Fibroblast of the aortic adventitia (primary cell): ENCODE measurements around the gene INMT. TPM values are rescaled to one million over a fixed set of nuclear protein-coding genes. Genes with fewer than 3 reads are reported as not detected.

Experiments
- DNase-seq: peaks from one replicate; pipeline ENCODE4 v3.0.0-alpha.2; 2010; ENCODE audit warnings: low read depth
- H3K4me3 ChIP-seq: 2 replicates; pipeline ENCODE4 v1.5.1; 2011; ENCODE audit warnings: low read depth, mild to moderate bottlenecking, control low read depth, low read length, moderate library complexity
- total RNA-seq: library from RNA; depleted of rRNA; stranded (reverse); fragments of >200 nt; gene quantifications from 2 replicates; pipeline ENCODE4 v1.2.3, GENCODE V29; 2012; ENCODE audit warnings: low replicate concordance
- TF ChIP-seq, protein P1 (sequence below): IDR thresholded peaks from 2 replicates; pipeline ENCODE4 v1.5.1; 2011; ENCODE audit warnings: mild to moderate bottlenecking, low read length, control low read depth, inconsistent platforms; ENCODE audit not compliant: insufficient read depth

The INMT gene
- total RNA-seq, 1 donor: 2.5 TPM

DNA sequence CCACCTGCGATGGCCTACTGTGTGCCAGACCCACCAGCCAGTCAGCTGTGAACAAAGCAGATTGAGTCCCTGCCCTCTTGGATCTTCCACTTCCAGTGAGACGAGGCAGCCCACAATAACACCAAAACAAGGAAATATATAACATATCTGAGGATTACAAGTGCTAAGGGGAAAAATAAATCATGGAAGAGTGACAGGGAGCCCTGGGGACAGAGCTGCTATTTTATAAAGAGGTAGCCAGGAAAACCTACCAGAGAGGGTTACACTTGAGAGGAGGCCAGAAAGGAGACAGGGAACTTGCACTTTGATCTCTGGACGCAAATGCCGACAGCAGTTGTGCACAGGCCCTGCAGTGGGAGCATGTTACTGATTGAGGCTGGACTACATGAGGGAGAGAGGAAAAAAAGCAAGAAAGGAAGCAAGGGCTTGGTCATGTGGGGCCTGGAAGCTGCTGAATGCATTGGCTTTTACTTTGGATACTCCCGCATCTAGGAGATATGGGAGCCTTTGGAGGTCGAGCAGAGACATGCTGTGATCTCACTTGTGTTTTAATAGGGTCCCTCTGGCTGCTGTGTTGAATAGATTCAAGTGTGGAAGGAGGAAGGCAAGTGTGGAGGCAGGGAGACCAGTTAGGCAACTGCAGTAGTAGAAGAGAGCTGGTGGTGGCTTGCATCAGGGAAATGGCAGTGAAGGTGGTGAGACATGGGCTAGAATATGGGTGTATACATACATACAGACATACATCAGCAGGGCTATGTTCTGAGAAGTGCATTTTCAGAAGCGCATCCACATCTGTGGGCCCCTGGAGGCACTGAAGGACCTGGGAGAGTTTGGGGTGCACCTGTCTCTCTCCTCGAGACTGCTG lies 45.5 kb downstream of the INMT start:
- no peak overlapping the region for H3K4me3 ChIP-seq
- DNase-seq: no peak
- TF ChIP-seq, protein P1, sequence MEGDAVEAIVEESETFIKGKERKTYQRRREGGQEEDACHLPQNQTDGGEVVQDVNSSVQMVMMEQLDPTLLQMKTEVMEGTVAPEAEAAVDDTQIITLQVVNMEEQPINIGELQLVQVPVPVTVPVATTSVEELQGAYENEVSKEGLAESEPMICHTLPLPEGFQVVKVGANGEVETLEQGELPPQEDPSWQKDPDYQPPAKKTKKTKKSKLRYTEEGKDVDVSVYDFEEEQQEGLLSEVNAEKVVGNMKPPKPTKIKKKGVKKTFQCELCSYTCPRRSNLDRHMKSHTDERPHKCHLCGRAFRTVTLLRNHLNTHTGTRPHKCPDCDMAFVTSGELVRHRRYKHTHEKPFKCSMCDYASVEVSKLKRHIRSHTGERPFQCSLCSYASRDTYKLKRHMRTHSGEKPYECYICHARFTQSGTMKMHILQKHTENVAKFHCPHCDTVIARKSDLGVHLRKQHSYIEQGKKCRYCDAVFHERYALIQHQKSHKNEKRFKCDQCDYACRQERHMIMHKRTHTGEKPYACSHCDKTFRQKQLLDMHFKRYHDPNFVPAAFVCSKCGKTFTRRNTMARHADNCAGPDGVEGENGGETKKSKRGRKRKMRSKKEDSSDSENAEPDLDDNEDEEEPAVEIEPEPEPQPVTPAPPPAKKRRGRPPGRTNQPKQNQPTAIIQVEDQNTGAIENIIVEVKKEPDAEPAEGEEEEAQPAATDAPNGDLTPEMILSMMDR: no peak

DNA sequence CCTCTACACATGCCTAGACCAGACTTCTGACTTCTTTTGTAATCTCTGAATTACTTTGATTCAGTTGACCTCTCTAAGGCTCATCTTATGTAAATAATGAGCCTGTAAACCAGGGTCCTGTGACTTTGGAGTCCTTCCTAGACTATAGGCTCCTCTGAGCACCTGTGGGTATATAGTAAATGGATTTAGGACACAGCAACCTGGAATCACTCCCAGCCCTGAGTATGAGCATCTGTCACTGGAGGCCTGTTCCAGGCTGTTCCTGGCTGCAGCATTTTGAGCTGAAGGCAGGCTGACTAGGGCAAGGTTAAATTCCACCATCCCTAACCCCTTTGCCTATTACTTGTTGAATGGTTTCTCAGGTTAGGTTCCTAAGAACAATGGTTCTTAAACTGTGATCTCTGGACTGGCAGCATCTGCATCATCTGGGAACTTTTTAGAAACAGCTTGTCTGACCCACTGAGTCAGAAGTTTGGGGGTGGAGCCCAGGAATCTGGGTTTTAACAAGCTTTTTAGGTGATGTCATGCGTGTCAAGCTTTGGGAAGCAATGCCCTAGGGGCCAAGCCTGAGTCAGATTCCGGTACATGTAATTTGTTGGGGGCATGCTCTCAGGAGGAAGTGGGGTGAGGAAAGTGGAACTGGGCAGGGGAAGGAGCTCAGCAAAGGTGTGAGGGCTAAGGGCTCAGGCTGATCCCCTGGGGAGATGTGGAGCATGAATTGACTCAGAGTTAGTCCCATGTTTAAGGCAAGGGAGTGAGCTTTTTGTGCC lies 47.5 kb downstream of the INMT start:
- TF ChIP-seq, protein P1: no peak
- DNase-seq: peak; percentile 95
- H3K4me3 ChIP-seq: no peak overlapping the region

DNA sequence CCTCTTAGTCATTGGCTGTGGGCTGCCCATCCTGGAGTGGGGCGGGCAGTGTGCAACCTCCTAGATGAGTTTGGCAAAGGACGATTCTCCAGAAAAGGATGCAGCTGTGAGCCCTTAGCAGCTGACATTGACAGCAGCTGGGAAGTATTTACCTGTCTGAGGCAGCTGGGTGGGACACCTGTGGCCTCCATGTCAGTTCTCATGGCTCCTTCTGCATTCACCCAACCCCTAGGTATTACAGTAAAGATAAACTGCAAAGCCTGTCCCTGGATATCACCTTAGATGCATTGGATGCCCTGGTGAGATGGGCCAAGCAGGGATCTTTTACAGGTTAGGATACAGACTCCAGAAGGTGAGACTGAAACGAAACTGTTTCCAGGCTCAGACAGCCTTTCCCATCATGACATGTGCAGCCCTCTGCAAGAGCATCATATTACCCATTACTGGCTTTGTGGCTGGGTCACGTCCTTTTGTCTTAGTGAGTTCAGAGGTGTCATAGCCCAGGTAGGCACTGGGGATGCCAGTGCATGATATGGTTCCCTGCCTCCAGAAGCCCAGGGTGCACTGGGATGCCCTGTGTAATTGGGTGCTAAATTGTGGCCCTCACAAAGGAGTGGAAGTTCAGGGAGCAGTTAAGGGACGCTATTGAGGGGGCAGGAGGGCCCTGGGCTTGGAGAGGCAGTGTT lies 48.2 kb downstream of the INMT start:
- no peak overlapping the region for H3K4me3 ChIP-seq
- TF ChIP-seq, protein P1: no peak
- DNase-seq: no peak

DNA sequence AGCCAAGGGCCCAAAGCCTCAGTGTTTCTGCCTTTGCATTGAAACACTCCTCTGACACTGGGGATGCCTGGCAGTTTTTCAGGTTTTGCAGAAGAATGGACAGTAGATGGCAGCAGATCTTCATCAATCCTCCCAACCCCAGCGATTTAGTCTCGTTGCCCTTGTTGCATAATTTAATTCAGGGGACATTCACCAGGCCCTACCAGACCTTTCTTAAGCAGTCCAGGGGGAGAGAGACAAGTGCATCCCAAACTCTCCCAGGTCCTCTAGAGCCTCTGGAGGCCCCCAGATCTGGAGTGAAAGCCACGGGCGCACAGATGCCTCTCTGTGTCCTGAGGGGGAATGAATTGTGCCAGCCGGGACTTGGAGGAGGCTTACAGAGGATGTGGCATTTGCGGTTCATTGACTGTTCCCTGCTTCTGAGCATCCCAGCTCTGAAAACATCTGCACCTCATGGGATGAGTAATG lies 48.9 kb downstream of the INMT start:
- TF ChIP-seq, protein P1: peak; percentile 68
- peak; percentile 90 for DNase-seq
- H3K4me3 ChIP-seq: no peak overlapping the region

DNA sequence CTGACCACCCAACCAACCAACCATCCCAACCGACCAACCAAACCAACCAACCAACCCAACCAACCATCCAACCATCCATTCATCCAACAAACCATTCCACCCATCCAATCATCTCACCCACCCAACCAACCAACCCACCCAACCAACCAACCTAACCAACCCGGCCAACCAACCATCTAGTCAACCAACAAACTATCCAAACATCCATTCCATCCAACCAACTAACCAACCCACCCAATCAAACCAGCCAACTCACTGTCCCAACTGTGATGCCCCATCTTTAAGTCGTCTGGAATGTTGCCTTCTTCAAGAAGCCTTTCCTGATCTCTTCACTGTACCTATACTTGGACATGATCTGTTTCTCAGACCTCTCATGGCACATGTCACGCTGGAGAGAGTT lies 50.9 kb downstream of the INMT start:
- TF ChIP-seq, protein P1: no peak
- no peak overlapping the region for H3K4me3 ChIP-seq
- DNase-seq: no peak

DNA sequence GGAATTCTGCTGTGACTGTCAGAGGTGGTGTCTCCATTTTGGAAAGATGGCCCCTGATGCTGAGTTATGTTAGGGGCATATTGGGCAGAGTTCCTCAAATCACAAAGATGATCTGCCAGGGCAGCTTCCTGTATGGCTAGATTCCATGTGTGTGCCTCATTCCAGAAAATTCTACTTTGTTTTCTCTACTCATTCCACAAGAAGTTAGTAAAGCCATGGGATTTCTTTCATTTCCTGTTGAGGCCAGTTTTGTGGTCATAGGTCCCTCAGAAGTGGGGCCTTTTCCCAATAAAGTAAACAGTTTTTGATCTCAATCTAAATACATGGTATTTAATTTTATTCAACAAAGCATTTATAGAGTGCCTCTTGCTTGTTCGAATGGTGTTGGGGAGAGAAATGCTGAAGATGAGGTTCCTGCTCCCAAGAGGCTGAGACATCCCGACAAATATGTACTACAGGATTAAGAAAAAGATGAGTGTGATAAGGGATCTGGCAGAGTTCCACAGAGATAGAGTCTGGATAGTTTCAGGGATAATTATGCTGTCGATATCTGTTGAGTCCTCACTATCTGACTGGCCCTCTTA lies 52.2 kb downstream of the INMT start:
- TF ChIP-seq, protein P1: no peak
- no peak overlapping the region for H3K4me3 ChIP-seq
- peak; percentile 89 for DNase-seq
